ENCODE results near the gene BTRC.
"Not testable (repeated sequence)": the region's sequence is repeated elsewhere in the genome, so short reads cannot be mapped to it uniquely, and the experiment has no call there.

Gene BTRC

DNA sequence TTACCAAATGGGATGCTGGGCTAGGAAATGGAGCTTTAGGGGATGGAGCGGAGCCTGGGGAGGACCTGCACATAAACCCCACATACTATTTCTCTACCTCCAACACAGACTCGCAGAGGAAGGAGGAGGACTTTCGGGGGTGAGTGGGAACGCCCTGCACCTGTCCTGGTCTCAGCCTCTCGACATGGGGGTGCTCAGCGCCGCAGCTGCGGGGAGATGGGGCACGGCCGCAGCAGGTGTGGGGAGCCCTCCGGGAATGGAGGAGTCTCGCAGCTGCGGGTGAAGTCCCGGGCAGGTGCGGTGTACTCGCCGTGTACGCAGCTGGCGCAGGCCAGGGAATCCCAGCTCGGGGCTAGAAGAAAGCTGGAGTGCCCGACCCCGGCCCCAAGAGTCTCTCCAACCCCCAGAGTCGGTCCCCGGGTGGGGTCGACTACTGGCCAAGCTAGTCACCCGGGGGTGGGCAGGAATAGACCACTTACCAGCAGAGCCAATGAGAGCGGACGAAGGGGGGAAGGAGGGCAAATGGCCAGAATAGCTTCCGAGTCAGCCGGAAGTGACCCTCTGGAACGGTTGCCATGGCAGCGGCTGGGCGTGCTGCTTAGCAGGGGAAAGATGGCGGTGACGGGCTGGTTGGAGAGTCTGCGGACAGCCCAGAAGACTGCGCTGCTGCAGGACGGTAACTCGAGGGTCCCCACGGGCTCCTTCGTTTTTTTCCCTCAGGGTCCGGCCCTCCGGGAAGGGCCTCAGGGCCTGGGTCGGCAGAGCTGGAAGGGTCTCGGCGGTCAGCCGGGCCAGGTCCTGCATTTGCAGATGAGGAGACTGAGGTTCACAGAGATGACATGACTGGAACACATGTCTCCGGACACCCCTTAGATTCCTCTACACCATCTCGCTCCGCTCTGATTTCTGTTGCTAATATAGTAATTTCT is 234.0 kb downstream of the BTRC start, which contains the start of the genes DPCD and POLL:
Gene DPCD, plus strand, starts transcription at position 597 of the 929 bp plus-strand sequence. Its CDS starts 16 bp downstream, at position 613.
Gene POLL, minus strand, starts transcription at position 533 of the 929 bp plus-strand sequence. CDS start 897 bp downstream, outside the sequence.
- peak within 1 kb of the TSS; percentile 98 for H3K4me3 ChIP-seq (replicated peaks; ENCODE audit: low read depth, low read length)
- DNase-seq (ENCODE audit: low read depth), result peak; percentile 95
- TF ChIP-seq, protein P1, sequence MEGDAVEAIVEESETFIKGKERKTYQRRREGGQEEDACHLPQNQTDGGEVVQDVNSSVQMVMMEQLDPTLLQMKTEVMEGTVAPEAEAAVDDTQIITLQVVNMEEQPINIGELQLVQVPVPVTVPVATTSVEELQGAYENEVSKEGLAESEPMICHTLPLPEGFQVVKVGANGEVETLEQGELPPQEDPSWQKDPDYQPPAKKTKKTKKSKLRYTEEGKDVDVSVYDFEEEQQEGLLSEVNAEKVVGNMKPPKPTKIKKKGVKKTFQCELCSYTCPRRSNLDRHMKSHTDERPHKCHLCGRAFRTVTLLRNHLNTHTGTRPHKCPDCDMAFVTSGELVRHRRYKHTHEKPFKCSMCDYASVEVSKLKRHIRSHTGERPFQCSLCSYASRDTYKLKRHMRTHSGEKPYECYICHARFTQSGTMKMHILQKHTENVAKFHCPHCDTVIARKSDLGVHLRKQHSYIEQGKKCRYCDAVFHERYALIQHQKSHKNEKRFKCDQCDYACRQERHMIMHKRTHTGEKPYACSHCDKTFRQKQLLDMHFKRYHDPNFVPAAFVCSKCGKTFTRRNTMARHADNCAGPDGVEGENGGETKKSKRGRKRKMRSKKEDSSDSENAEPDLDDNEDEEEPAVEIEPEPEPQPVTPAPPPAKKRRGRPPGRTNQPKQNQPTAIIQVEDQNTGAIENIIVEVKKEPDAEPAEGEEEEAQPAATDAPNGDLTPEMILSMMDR (IDR thresholded peaks at IDR 0.05; ENCODE audit: low read length, missing control alignments), result no peak

DNA sequence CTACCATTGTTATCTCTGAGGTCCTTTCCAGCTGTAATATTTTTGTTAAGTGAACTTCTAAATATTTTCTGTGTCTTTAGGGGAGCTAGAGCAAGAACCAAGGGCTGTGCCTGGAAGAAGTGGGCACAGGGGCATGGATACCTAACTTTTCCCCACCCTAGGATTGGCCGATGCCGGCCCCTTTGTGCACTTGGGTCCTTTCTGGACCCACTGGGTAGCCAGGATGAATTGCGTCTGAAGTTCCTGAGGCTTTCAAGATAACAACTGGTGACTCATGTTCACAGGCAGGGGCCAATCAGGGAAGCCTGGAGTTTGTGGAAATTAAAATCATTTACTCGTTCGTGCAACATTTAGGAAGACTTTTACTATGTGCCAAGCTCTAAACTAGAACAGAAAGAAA is 234.9 kb downstream of the BTRC start:
- H3K4me3 ChIP-seq (replicated peaks; ENCODE audit: low read depth, low read length), result peak overlapping the region; percentile 98
- peak; percentile 66 for DNase-seq (ENCODE audit: low read depth)

DNA sequence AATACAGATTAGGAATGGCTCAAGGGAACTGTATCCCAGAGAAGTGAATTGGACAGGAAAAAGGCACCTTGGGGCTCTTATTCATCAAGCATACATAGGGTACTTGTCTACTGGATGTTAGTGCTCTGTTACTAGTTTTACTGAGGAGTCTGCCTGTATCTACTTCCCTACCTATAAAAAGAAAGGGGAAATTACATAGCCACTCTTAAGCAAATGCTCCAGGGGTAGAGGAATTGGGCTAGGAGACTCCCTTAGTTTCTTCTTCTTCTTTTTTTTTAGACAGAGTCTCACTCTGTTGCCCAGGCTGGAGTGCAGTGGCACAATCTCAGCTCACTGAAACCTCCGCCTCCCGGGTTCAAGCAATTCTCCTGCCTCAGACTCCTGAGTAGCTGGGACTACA is 239.4 kb downstream of the BTRC start:
- not testable (repeated sequence) for DNase-seq (ENCODE audit: low read depth); H3K4me3 ChIP-seq (replicated peaks; ENCODE audit: low read depth, low read length)

More for the DNA sequence above, 234.9 kb downstream of the BTRC start:
- TF ChIP-seq, protein P1 (IDR thresholded peaks at IDR 0.05; ENCODE audit: low read length, missing control alignments), result no peak

DNA sequence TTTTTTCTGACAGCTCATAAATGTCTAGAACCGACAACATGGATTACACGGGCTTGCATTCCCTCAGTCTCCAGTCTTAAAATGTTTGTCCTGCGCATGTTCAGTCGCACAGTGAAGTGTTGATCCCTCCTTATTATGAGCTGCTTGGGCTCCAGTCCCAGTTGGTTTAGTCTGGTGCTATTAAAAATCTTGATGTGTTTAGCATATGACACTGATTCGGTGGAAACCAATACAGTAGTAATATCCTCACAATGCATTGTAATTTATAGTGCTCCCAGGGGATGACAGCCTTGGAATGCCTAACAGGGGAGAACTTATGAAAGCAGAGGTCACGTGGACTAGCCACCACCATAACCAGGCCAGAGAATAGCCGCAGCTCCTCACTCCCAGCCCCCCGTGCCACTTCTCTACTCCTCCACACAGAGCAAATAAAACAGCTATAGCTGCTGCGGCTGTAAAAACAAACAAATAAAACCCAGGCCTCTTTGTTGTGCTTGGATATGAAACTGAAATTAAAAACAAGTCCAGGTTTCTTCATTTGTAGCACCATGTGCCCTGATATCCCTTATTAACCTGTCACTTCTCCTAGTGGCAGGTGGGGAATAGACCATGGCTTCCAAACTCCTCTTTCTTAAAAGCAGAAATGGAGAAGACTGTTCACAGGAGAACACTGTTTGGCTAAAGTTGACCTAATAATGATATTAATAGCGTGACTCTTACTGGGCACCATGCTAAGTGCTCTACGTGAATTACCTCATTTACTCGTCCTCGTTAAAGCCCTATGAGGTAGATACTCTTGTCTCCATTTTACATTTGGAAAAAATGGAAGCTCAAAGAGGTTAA is 241.8 kb downstream of the BTRC start:
- H3K4me3 ChIP-seq (replicated peaks; ENCODE audit: low read depth, low read length), result no peak overlapping the region
- DNase-seq (ENCODE audit: low read depth), result no peak
- TF ChIP-seq, protein P1 (IDR thresholded peaks at IDR 0.05; ENCODE audit: low read length, missing control alignments), result no peak

DNA sequence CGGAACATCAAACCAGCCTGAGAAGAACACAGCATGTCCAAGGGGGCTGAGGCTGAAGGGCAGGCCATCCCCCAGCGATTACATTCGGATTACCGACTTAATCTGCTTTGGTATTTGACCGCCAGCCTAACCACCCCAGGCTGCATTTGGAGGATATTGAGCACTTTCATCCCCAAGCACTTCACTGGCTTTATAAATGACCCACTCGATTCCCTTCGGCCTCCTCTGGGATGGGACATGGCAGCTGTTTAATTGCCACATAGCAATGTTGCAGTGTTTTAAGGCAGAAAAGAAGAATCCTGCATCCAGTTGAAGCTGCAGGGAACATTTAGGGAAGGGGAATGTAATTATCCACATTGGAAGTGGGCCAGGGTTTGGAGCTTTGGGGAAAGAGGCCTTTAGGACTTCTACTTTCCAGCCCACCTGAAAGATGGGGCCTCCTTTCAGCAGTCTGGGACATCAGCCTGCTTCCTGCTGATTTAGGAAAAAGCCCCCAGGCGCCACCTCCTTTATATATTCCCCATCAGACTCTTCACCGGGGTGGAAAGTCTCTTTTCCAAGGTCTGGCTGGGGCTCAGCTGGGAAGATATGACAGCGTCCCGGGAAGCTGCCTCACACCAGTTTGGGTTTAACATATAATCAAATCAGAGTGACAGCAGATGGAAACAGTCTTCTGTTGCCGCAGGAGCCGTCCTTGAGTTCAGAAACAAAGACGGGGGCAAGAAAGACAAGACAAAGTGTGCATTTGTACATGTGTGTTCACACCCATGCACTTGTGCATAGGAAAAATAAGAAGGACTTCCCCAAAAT is 243.3 kb downstream of the BTRC start:
- TF ChIP-seq, protein P1 (IDR thresholded peaks at IDR 0.05; ENCODE audit: low read length, missing control alignments), result no peak
- DNase-seq (ENCODE audit: low read depth), result no peak
- no peak overlapping the region for H3K4me3 ChIP-seq (replicated peaks; ENCODE audit: low read depth, low read length)

DNA sequence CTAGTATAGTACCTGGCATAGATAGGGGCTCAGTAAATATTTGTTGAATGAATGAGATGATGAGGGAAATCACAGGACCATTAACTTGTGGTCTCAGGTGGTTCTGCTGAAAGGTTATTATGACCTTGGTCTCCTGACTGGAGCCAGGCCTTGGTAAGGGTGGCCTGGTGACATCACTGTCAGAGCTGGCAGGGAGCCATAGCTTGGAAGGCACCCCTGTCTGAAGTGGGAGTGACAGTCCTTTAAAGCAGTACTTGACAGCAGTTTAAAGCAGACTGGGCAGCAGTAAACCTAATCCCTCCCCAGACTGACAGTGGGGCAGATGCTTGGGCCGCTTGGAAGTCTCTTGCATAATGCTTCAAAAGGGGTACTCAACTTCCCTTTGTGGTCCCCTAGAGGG is 247.6 kb downstream of the BTRC start:
- TF ChIP-seq, protein P1 (IDR thresholded peaks at IDR 0.05; ENCODE audit: low read length, missing control alignments), result no peak
- no peak for DNase-seq (ENCODE audit: low read depth)
- no peak overlapping the region for H3K4me3 ChIP-seq (replicated peaks; ENCODE audit: low read depth, low read length)
